Stomach smooth muscle (tissue), 2 donors: ENCODE results near the gene JPH4.

Experiments used
- H3K27ac ChIP-seq: one replicate; pipeline ENCODE4 v1.7.0; 2013; ENCODE audit warnings: mild to moderate bottlenecking, low read length, inconsistent platforms
- H3K27me3 ChIP-seq, 2 donors: one replicate each; pipeline ENCODE4 v1.7.0; 2013; ENCODE audit warnings: low read length in 2 of 2; ENCODE audit not compliant: insufficient read depth in 2 of 2, control insufficient read depth in 1 of 2
- H3K36me3 ChIP-seq, 2 donors: one replicate each; pipeline ENCODE4 v1.7.0; 2013; ENCODE audit warnings: low read length in 2 of 2; ENCODE audit not compliant: control insufficient read depth in 2 of 2, insufficient read depth in 2 of 2
- H3K4me1 ChIP-seq: one replicate; pipeline ENCODE4 v1.7.0; 2013; ENCODE audit warnings: low read length; ENCODE audit not compliant: control insufficient read depth, insufficient read depth
- H3K4me3 ChIP-seq, 2 donors: one replicate each; pipeline ENCODE4 v1.7.0; 2013; ENCODE audit warnings: low read length in 2 of 2
- H3K9ac ChIP-seq, 2 donors: one replicate each; pipeline ENCODE4 v1.7.0; 2013; ENCODE audit warnings: low read length in 2 of 2, mild to moderate bottlenecking in 1 of 2
- H3K9me3 ChIP-seq, 2 donors: one replicate each; pipeline ENCODE4 v1.7.0; 2013; ENCODE audit warnings: low read length in 2 of 2; ENCODE audit not compliant: control insufficient read depth in 2 of 2
- donor health status: healthy.
- donor health status: Pancreatic carcinoma.

Gene JPH4

DNA sequence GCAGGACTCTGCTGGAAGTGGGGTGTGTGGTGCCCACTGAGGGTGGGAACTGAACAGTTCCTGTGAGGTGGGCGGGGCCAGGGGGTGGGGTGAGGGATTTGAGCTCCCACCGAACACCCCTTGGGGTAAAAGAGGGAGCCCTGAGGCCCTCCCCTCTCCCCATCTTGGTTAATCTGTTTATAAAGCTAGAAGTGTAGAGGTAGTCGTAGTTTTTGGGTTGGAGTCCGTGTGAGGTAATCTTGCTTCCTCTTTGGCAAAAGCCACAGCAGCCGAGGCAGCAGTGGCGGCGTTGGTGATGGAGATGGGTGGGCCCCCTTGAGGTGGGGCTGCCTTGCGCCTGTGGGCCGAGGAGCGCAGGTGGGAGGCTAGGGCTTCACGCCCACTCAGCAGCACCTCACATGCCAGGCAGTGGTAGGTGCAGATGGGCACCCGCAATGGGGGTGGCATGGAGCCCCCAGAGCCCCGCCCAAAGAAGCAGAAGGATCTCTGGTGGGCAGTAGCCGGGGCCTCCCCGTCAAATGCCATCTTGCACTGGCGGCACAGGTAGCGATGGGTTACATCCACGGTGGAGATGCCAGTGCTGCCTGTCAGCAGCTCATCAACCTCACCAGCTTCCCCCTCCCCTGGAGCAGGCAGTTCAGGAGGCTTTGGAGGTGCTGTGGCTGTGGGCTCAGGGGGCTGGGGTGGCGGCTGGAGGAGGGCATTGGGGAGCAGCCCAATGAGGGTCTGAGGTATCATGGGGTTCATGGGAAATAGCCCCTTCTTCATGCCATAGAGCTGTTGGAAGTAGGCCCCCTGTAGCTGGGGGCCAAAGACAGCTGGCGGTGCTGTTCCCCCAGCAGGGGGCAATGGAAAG lies 56.6 kb downstream of the JPH4 start:
- no peaks in the 10 kb centered on the region for H3K27me3 ChIP-seq
- H3K4me3 ChIP-seq, result no peak overlapping the region
- H3K36me3 ChIP-seq, result no peaks in the 10 kb centered on the region
- no peaks in the 10 kb centered on the region for H3K4me1 ChIP-seq
- H3K9ac ChIP-seq, result no peak overlapping the region
- no peak overlapping the region for H3K27ac ChIP-seq
- H3K9me3 ChIP-seq, result no peaks in the 10 kb centered on the region

GRCh38 chr14:23520899-23521533 lies 57.6 kb downstream of the JPH4 start:
- Histone ChIP-seq H3K4me3 (no peak overlapping the region), H3K27ac (no peak overlapping the region), H3K27me3 (no peaks in the 10 kb centered on the region), H3K9me3 (no peaks in the 10 kb centered on the region), H3K9ac (no peak overlapping the region), H3K36me3 (no peaks in the 10 kb centered on the region), H3K4me1 (no peaks in the 10 kb centered on the region)

DNA sequence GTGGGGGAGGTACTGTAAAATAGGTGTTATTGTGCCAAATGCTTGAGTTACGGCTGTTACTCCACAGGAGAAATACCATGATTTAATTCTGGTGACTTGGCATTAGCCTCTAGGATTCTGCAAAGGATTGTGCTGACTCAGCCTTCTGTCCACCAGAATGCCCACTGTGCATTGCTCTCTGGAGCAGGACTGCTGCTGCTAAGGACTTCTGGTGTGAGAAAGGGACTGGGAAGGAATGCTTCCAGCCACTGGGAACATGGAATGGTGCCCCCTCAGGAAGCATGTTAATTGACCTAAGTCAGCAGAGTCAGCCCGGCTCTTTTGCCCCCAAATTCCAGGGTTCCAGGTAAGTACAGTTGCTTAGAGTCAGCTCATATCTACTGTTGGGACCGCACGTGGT lies 59.9 kb downstream of the JPH4 start:
- H3K9ac ChIP-seq, result no peak overlapping the region
- H3K9me3 ChIP-seq, result no peaks in the 10 kb centered on the region
- no peak overlapping the region for H3K27ac ChIP-seq
- H3K4me1 ChIP-seq, result peaks cover 12% of the 10 kb centered on the region
- no peaks in the 10 kb centered on the region for H3K36me3 ChIP-seq
- no peaks in the 10 kb centered on the region for H3K27me3 ChIP-seq
- no peak overlapping the region for H3K4me3 ChIP-seq
